Stimulated activated CD8-positive, alpha-beta memory T cell treated with anti-CD3 and anti-CD28 coated beads, Interleukin-15, amount 100 ng/mL, for 4 hours (primary cell): ENCODE results near the gene PKLR.
"Not testable (repeated sequence)": the region's sequence is repeated elsewhere in the genome, so short reads cannot be mapped to it uniquely, and the experiment has no call there.

Experiments
- DNase-seq, 2 donors: peaks; one replicate each; pipeline ENCODE4 v3.0.0-alpha.2; 2020; ENCODE audit warnings: low read depth in 2 of 2

The PKLR gene

DNA sequence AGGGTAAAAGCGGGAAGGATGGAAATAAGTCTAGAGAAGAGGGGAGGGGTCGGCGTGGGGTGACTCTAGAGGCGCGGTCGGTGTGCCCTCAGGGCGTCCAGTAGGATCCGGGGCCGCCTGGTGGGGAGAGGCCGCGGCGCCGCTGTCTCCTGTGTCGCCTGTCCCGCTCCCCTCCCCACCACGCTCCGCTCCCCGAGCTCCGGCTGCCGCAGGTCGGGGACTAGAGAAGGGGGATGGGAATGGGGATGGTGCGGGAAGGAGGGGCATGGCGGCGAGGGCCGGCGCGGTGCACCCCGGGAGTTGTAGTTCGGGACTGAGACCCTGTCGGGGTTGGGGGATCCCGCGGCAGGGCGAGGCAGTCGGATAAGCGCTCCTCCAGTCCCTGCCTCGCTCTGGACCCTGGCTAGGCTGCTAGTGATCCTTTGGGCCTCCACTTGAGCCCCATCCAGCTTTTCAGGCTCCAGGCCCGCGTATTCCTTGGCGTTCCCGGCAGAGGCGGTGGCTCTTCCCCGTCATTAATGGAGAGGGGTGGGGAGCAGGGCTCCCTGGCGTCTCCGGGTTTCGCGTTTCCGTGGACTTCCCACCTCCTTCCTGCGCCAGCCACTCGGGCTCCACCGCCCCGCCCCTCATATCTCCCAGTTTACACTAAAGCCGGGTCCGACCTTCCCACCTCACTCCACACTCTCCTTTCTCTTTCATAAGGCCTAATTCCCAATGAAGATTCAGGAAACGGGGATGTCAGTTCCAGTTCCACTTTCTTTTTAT, 45.8 kb downstream of the PKLR start, which contains the start of gene ENTREP3:
TSS of gene ENTREP3 (minus strand) at position 241 of the 765 bp plus-strand sequence. CDS start 606 bp downstream, outside the sequence.
- DNase-seq = peak; percentile 50 to 56

- DNase-seq = no peak
These were observed 46.5 kb downstream of the PKLR start for GRCh38 chr1:155254714-155255242.

- DNase-seq = no peak
These were observed 47.0 kb downstream of the PKLR start for GRCh38 chr1:155254228-155254713.

DNA sequence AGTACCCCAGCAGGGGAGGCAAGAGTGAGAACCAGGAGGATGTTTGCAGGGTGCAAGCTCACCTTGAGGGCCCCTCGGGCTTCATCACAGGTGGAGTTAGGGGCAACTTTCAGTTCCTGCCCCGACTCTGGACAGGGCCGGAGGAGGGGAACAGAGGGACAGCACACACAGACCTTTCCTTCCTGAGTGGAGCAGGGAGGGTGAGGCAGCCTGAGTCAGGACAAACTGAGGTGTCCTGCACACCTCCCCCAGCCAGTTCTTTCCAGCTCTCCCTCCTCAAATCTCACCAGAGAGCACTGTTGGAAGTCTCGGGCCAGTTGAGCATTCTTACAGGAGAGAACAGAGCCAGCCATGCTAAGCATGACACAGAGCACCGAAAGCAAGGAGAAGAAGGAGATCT, 47.4 kb downstream of the PKLR start:
- DNase-seq = no peak

DNA sequence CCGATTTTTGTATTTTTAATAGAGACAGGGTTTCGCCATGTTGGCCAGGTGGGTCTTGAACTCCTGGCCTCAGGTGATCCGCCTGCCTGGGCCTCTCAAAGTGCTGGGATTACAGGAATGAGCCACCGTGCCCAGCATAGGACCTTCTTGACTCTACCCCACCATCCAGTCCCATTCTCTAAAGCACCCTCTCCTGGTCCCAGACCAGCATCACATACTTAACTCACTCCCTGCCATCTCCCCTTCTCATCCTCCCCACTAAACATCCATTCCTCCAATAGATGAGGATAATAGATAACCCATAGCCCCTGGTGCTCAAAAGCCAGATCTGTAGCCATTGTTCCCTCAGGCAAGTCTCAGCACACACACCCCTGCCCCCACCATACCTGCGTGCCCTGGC, 48.0 kb downstream of the PKLR start:
- no peak for DNase-seq

GRCh38 chr1:155251566-155251965, 49.7 kb downstream of the PKLR start:
- no peak for DNase-seq

DNA sequence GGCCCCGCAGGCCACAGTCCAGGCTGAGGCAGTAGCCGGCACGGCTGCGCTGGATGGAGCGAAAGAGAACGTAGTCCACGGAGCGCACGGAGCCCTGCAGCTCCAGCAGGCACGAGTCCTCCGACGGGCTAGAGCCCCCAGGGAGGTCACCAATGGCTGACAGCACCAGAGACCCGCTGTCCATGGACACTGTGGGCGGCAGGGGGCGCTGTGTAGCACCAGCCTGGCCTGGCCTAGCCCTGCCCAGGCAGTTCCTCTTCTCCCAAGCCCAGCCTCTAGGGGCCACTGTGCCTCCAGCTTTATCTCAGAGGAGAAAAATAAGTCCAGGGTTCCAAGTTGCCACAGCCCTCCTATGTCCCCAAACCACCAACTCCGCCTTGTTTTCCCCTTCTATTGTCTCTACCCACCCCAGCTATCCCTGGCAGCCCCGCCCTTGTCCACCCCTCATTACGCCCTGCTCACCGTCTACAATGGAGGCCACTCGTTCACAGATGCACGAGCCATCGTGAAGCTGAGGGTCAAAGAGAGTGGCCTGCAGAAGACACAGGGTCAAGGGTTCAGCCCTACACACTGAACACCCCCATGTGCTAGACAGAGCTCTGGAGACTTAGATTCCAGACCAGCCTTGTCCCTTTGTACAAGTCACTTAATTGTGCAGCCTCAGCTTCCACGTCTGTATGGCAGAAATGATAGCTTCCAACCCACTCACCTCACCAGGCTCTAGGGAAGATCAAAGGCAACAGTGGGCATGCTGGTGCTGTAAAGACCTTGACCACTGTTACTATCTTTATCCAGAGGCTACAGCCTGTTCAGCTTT, 50.4 kb downstream of the PKLR start:
- DNase-seq = peak; percentile 81 to 90

- DNase-seq = no peak
These were observed 51.0 kb downstream of the PKLR start for GRCh38 chr1:155250246-155250632.

DNA sequence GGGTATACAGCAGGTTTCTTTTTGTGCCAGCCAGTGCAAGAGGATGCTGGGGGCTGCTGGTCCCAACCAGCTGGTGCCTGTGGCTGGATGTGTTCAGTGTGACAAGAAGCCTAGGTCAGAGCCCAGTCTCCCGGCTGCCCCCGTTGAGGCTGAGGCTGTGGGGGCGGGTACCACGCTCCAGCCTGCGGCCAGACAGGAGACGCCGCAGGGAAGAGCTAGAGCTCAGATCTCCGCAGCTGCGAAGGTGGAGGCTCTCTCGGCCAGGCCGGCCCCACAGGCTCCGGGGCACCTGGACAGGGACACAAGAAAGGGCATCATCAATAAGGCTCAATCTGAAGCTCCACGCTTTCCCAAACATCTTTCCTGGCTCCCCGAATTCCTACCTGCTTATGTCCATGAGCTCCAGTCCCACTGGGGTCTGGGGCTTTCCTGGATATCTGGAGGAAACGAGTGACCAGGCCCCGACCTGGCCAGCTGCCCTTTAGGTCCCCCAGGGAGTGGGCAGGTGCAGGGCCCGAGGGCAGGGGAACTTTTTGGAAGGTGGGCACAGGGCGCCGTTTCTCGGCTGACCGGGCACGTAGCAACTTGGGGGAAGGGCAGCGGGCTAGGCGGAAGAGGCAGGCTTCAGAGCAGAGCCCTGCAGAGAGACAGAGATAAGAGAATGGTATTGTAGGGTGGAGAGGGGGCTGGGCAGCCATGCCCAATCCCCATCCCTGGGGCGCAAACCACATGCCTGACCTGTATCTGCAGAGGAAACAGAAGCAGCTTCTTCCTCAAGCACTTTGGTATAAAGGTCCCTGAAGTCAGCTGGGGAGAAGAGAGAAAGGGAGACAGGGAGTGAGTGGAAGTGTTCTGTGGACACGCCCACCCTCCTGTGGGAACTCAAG, 53.3 kb downstream of the PKLR start:
- DNase-seq = no peak

GRCh38 chr1:155246796-155247195, 54.4 kb downstream of the PKLR start:
- DNase-seq = not testable (repeated sequence)

DNA sequence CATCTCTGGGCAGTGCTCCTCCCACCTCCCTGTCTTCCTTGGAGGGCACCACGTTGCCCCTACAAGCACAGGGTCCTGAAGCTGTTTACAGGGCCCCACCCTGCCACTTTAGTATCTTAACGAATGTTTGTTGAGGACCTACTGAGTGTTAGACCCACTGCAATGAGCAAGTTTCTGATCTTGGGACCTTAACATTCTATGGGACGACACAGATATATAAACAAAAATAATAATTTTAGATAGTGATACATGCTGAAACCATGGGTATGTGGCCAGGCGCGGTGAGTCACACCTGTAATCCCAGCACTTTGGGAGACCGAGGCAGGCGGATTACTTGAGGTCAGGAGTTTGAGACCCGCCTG, 56.1 kb downstream of the PKLR start:
- no peak for DNase-seq

DNA sequence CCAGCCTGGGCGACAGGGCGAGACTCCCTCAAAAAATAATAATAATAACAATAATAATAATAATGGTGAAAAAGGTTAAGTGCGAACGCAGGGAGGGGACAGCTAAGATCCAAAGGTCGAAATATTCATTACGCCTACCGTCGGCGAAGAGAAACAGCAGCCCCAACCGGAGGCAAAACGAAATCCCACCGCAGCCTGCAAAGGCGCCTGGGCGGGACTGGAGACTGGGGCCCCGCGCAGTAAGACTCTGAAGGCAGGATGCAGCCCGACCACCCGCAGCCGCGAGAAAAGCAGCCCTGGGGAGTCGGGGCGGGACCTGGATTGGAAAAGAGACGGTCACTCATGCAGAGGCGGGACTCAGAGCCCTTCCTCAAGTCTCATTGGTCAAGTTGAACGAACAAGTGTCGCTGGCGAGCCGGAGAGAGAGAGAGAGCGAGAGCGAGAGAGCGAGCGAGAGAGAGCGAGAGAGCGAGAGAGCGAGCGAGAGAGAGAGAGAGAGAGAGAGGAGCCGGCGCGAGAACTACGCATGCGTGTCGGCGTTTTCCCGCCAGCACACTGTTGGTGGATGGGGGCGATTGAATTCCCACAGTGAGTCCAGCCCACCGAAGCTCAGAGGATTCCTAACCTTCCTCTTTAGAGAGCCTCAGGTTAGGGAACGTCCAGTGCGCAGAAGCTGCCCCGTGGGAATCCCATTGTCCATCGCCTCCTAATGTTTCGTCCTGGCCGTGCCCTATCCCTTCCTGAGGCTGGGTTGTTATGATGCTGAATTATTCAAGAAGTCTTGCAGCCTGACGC, 56.7 kb downstream of the PKLR start:
- peak; percentile 80 to 88 for DNase-seq

- DNase-seq = no peak
These were observed 58.4 kb downstream of the PKLR start for GRCh38 chr1:155242805-155243358.

- no peak for DNase-seq
These were observed 59.4 kb downstream of the PKLR start for GRCh38 chr1:155241841-155242264.

DNA sequence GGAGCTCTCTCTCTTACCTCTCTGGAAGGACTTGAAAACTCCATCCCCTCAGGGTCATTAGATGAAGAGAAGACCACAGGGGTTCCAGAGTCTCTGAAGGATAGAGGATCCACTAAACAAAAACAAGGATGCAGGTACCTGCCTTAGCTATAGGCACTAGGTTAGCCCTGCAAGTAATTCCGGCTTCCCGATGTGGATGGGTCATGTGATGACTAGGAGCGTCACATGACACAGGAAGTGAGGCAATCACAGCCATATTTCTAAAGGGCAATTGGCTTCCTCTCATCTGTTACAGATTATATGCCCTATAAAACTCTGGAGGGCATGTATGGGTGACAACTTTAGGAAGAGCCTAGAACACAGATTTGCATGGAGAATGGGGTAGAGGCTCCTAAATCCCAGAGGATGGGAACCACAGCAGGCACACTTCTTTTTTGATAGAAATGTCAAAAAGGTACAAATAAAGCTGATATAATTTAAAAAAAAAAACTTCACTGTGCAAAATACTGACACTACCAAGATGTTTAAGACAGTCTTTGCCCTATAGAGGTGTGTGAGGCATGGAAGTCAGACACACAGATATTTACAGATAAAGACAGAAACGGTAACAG, 60.1 kb downstream of the PKLR start:
- DNase-seq = peak in 1 of 2 donors; percentile 52
